HEK293 (cell line): ENCODE data around the gene CACNA1B.

Experiments used
- CTCF ChIP-seq: fragments of 450-650 bp; formaldehyde crosslinking; IDR thresholded peaks from 2 replicates; pipeline ENCODE4 v1.5.1; 2016; ENCODE audit warnings: missing biosample characterization, missing genetic modification characterization
- PATZ1 ChIP-seq: fragments of 450-650 bp; formaldehyde crosslinking; IDR thresholded peaks from 2 replicates; pipeline ENCODE4 v1.5.1; 2016; ENCODE audit warnings: missing biosample characterization, missing genetic modification characterization
- PBX3 ChIP-seq: sonication (generic); formaldehyde crosslinking; IDR thresholded peaks from 2 replicates; pipeline ENCODE4 v1.8.1; 2022; ENCODE audit warnings: mild to moderate bottlenecking, moderate library complexity, missing genetic modification reagents
- REST ChIP-seq: fragments of 450-650 bp; formaldehyde crosslinking; IDR thresholded peaks from 2 replicates; pipeline ENCODE4 v1.5.1; 2016; ENCODE audit warnings: missing biosample characterization, missing genetic modification characterization
- ZFP3 ChIP-seq: fragments of 450-650 bp; formaldehyde crosslinking; IDR thresholded peaks from 2 replicates; pipeline ENCODE4 v1.5.1; 2016; ENCODE audit warnings: low read depth, missing biosample characterization, missing genetic modification characterization
- ZNF175 ChIP-seq: fragments of 450-650 bp; formaldehyde crosslinking; IDR thresholded peaks from 2 replicates; pipeline ENCODE4 v1.5.1; 2016; ENCODE audit warnings: missing biosample characterization, missing genetic modification characterization
- ZNF843 ChIP-seq: fragments of 450-650 bp; formaldehyde crosslinking; IDR thresholded peaks from 2 replicates; pipeline ENCODE4 v1.5.1; 2016; ENCODE audit warnings: missing biosample characterization, missing genetic modification characterization

GRCh38 chr9:138011951-138012500, 134.4 kb downstream of the CACNA1B start:
- TF ChIP-seq PBX3 (CRISPR knock-in tag) (no peak), CTCF (tag by site-specific recombination) (no peak), ZNF175 (no peak), ZFP3 (no peak), PATZ1 (no peak), ZNF843 (tag by site-specific recombination) (no peak), REST (no peak)
